ENCODE results near the gene MLLT3. TPM values are rescaled to one million over a fixed set of nuclear protein-coding genes. Genes with fewer than 3 reads are reported as not detected.

Gene MLLT3
- polyA plus RNA-seq, 1 donor = 59.6 TPM

DNA sequence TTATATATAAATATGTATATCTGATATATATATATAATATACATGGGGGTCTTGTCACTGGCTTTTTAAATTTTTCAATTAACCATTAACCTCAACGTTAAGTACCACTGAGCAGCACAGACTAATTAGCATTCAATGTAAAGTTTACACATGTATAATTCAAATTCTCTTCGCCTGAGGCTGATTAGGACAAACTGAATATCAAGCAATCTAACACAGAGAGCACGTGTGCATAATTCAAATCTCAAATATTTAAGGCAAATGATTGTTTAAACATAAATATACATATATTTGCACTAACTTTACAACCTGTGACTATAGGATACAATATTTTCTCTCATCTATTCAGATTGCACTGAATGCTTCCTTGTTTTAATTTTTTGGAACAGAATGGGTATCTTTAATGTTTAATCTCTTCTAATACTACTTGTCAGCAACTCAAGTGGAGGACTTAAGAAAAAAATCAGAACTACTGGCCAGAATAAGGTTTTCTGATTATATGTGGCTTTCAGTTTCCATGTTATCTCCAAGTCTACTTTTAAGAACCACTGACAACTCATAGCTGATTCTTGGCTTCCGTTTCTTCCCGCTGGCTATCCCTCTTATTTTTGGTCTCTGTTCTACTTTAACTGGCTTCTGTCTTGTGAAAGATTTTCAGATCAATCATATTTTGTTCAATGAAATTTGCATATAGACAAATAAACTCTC, 204.8 kb downstream of the MLLT3 start:
- DNase-seq (ENCODE audit: low read depth) = no peak

DNA sequence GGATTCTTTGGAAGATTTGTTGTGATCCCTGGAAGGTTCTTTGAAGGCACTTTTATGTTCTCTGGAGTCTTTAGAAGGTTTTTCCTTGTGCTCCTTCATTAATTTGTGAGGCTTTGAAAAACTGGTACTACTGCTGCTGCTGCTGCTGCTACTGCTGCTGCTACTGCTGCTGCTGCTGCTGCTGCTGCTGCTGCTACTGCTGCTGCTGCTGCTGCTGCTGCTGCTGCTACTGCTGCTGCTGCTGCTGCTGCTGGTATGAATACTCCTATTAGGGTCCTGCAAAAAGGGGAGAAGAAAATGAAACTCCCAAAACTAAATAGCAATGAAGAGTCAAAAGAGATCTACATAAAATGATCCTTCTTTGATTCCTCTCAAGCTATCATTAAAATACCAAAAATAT, 208.1 kb downstream of the MLLT3 start:
- DNase-seq (ENCODE audit: low read depth) = no peak

- no peak for DNase-seq (ENCODE audit: low read depth)
Observed at GRCh38 chr9:20409321-20410092, 212.8 kb downstream of the MLLT3 start.

GRCh38 chr9:20408513-20408912, 213.8 kb downstream of the MLLT3 start:
- DNase-seq (ENCODE audit: low read depth) = no peak

DNA sequence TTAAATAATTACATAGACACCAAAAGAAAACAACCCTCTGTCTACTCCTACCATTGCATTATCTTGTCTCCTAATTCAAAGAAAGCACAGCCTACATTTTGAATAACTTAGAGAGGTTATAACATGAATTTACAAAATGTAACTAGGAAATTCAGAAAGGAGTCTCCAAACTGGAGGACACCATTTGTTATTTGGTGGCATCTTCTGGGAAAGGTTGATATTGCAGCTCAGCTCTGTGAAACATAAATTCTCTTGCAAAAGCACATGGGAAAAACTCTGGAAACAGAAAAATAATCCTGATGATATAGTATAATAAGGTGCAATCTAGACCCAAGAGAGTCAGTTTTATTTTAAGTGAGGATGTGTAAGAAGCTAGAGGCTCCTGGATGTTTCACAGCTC, 215.3 kb downstream of the MLLT3 start:
- DNase-seq (ENCODE audit: low read depth) = no peak

DNA sequence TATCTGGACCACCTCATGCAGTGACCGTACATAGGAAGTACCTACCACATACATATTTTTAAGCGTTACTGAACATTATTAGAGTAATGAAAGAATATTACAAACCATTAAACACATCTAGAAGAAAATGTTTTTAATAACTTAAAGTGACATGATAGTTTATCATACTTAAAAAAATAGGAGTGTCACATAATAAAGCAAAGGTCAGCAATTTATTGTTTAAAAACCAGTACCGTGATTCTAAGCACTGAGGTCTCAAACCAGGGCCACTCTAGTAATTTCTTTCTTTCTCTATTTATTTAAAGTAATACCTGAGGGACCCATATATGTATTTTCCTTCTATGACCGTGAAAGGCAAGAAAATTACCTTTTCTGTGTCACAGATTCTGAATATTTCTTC, 216.0 kb downstream of the MLLT3 start:
- no peak for DNase-seq (ENCODE audit: low read depth)

DNA sequence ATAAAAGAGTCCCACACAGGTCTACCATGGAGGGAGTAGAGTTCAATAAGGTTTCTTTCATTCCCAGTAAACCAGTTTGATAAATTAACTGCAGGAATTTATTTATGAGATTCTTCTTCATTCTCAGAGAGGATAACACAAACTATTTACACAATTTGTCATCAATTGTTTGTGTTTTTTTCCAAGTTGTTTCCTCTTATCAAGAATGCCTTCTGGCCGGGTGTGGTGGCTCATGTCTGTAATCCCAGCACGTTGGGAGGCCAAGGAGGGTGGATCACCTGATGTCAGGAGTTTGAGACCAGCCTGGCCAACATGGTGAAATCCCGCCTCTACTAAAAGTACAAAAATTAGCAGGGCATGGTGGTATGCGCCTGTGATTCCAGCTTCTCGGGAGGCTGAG, 216.7 kb downstream of the MLLT3 start:
- DNase-seq (ENCODE audit: low read depth) = no peak

GRCh38 chr9:20405078-20405477, 217.2 kb downstream of the MLLT3 start:
- DNase-seq (ENCODE audit: low read depth) = no peak

GRCh38 chr9:20404192-20404813, 218.0 kb downstream of the MLLT3 start:
- DNase-seq (ENCODE audit: low read depth) = no peak

- no peak for DNase-seq (ENCODE audit: low read depth)
Observed at GRCh38 chr9:20403346-20403745, 219.0 kb downstream of the MLLT3 start.

GRCh38 chr9:20402273-20402875, 219.9 kb downstream of the MLLT3 start:
- no peak for DNase-seq (ENCODE audit: low read depth)

- DNase-seq (ENCODE audit: low read depth) = no peak
Observed at GRCh38 chr9:20398536-20399338, 223.6 kb downstream of the MLLT3 start.

DNA sequence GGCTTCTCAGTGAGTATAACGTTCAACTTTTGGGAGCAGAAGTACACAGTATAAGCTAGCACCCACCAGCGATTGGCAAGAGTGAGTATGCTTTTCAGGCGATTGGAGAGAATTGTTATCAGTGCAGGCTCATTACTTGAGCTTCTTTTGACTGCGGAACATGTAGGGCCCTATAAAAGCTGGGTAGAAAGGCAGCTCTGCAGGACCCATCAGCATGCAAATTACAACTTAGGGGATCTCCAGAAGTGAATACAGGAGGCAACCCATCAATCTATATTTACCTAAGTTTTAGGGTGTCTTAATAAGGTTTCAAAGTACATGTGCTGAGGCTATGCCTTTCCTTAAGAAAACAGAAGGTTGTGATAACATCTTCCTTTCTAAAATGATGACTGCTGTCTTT, 225.0 kb downstream of the MLLT3 start:
- no peak for DNase-seq (ENCODE audit: low read depth)

- DNase-seq (ENCODE audit: low read depth) = no peak
Observed at GRCh38 chr9:20396509-20396908, 225.8 kb downstream of the MLLT3 start.

GRCh38 chr9:20395651-20396050, 226.6 kb downstream of the MLLT3 start:
- no peak for DNase-seq (ENCODE audit: low read depth)

- no peak for DNase-seq (ENCODE audit: low read depth)
Observed at GRCh38 chr9:20394969-20395368, 227.3 kb downstream of the MLLT3 start.

DNA sequence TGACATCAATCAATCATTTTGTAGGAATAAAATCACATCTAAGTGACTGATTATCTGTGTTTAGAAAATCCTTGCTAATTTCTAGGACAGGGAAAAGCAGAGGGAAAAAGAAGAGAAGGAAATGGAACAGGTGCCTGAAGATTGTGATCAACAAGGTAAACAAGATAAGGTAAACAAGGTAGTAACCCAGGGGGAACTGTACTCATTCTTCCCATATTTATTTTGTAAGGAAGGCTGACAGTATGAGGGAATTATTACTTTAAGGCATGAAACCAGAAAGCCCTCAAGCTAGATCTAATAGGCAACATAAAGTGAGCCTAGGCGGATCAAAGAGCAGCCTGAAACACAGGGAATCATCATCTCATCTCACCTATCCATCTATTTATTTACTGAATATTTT, 231.1 kb downstream of the MLLT3 start:
- no peak for DNase-seq (ENCODE audit: low read depth)

GRCh38 chr9:20390400-20390799, 231.9 kb downstream of the MLLT3 start:
- DNase-seq (ENCODE audit: low read depth) = no peak

GRCh38 chr9:20387062-20387461, 235.2 kb downstream of the MLLT3 start:
- no peak for DNase-seq (ENCODE audit: low read depth)

- DNase-seq (ENCODE audit: low read depth) = no peak
Observed at GRCh38 chr9:20384642-20385041, 237.7 kb downstream of the MLLT3 start.

- DNase-seq (ENCODE audit: low read depth) = no peak
Observed at GRCh38 chr9:20382460-20383071, 239.7 kb downstream of the MLLT3 start.

All from forelimb muscle (tissue), 1 donor.